OCI-LY7 (cell line): ENCODE results near the gene MOGAT2.

ENCODE experiments used
- EZH2phosphoT487 ChIP-seq: fragments of 200-600 bp; sonication (generic); IDR thresholded peaks from 2 replicates; pipeline ENCODE4 v1.6.1; 2018; ENCODE audit warnings: low read depth, borderline replicate concordance, mild to moderate bottlenecking, mixed run types, antibody characterized with exemption, low read length, moderate library complexity, mixed read lengths
- TF ChIP-seq, protein P1 (sequence below): fragments of 200-600 bp; sonication (generic); conservative IDR thresholded peaks from 2 replicates; pipeline ENCODE4 v1.5.1; 2014; ENCODE audit warnings: mild to moderate bottlenecking, antibody characterized with exemption, low read length, moderate library complexity, mixed read lengths

DNA sequence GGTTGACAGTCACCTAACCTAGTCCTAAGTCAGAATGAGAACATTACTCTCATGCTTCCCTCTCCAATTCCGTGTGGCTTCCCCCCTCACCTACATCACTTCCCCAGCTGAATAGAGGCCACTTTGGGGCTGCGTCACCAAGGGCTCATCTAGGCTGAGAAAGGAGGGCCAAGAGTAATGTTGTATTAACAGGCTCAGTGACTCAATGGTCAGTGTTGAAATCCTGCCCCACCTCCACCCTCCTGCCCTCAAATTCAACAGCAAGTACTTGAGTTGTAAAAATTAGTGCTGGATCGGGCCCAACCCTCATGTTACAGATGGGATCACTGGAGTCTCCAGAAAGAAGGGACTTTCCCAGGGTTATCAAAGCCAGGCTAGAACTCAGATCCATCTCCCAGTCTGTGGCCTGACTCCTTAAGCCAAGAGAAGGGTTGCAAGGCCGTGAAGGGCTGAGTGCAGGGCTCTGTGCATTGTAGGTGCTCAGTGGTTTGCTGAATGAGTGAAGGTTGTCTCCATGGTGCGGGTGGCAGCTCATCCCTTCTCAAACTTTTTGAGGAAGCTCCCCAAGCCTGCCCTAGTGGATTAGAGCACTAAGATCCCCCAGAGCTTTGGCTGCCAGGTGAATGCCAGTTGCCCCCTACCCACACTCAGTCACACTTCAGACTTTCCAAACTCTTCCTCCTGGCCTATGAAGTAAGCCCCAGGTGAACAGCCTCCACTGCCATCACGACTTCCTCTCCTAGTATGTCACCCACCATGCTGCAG is 54.2 kb downstream of the MOGAT2 start:
- TF ChIP-seq, protein P1, sequence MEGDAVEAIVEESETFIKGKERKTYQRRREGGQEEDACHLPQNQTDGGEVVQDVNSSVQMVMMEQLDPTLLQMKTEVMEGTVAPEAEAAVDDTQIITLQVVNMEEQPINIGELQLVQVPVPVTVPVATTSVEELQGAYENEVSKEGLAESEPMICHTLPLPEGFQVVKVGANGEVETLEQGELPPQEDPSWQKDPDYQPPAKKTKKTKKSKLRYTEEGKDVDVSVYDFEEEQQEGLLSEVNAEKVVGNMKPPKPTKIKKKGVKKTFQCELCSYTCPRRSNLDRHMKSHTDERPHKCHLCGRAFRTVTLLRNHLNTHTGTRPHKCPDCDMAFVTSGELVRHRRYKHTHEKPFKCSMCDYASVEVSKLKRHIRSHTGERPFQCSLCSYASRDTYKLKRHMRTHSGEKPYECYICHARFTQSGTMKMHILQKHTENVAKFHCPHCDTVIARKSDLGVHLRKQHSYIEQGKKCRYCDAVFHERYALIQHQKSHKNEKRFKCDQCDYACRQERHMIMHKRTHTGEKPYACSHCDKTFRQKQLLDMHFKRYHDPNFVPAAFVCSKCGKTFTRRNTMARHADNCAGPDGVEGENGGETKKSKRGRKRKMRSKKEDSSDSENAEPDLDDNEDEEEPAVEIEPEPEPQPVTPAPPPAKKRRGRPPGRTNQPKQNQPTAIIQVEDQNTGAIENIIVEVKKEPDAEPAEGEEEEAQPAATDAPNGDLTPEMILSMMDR, result no peak
- no peak for TF ChIP-seq EZH2phosphoT487
